Endometrium (tissue), 2 donors: Measurements from ENCODE around the gene H2AZ2.

Source experiments
- FAIRE-seq: peaks from 2 replicates; lab custom pipeline; 2012; peaks lifted over from hg19 to GRCh38; lab: Jason Lieb, UNC
- donor health status: control.
- donor health status: control.

H2AZ2 gene

GRCh38 chr7:44783407-44783806, 64.5 kb downstream of the H2AZ2 start:
- FAIRE-seq, result no peak

GRCh38 chr7:44782460-44782859, 65.4 kb downstream of the H2AZ2 start:
- no peak for FAIRE-seq
